ENCODE measurements around the gene THSD4.

Gene THSD4

GRCh38 chr15:71752604-71753289, 637.5 kb downstream of the THSD4 start:
- Histone ChIP-seq H3K27me3 (no peaks in the 10 kb centered on the region), H3K9me3 (no peaks in the 10 kb centered on the region; the same call in 1 of the 2 replicates), H3K4me2 (peak overlapping the region; percentile 64), H3K4me1 (peaks cover 50% of the 10 kb centered on the region), H3K27ac (no peak overlapping the region), H3K9ac (no peak overlapping the region), H4K20me1 (no peaks in the 10 kb centered on the region), H3K4me3 (no peak overlapping the region), H3K36me3 (no peaks in the 10 kb centered on the region)
- TF ChIP-seq Cebpa-rat (IDR thresholded peaks at IDR 0.05) = no peak

DNA sequence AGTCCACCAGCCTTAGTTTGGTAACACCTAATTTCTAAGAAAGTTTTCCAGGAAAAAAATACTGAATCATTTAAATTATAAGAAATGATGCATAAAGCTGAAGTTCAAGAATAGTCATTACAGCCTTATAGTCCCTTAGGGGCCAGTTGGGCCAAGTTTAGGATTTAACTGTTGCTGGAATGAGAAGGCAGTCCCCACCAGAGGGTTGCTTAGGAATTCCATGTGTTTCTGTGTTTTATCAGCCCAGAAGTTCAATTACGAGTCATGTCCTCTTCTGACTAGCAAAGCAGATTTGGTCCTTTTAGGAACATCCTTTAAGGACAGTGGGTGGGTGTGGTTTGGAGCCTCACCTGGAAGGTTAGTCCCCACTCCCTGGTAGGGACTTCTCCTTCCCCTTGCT, 638.1 kb downstream of the THSD4 start:
- Histone ChIP-seq H3K27me3 (no peaks in the 10 kb centered on the region), H3K4me1 (peaks cover 49% of the 10 kb centered on the region), H4K20me1 (no peaks in the 10 kb centered on the region), H3K4me2 (peak overlapping the region; percentile 64; the same call in 1 of the 2 replicates), H3K9ac (no peak overlapping the region), H3K4me3 (no peak overlapping the region), H3K9me3 (no peaks in the 10 kb centered on the region; the same call in 1 of the 2 replicates), H3K36me3 (no peaks in the 10 kb centered on the region), H3K27ac (no peak overlapping the region)
- TF ChIP-seq Cebpa-rat (IDR thresholded peaks at IDR 0.05) = no peak

- H3K4me1 ChIP-seq = peaks cover 39% of the 10 kb centered on the region
- H3K27ac ChIP-seq = no peak overlapping the region
- H4K20me1 ChIP-seq = no peaks in the 10 kb centered on the region
- H3K36me3 ChIP-seq = no peaks in the 10 kb centered on the region
- no peaks in the 10 kb centered on the region for H3K27me3 ChIP-seq
- no peak overlapping the region for H3K4me2 ChIP-seq
- H3K9ac ChIP-seq = no peak overlapping the region
- no peak overlapping the region for H3K4me3 ChIP-seq
- H3K9me3 ChIP-seq = peaks cover 5% of the 10 kb centered on the region
- TF ChIP-seq Cebpa-rat (IDR thresholded peaks at IDR 0.05) = no peak
Measured at GRCh38 chr15:71754660-71755059, 639.4 kb downstream of the THSD4 start.

- H3K36me3 ChIP-seq = no peaks in the 10 kb centered on the region
- no peak for TF ChIP-seq Cebpa-rat (IDR thresholded peaks at IDR 0.05)
- no peak overlapping the region for H3K4me2 ChIP-seq
- H3K4me1 ChIP-seq = peaks cover 38% of the 10 kb centered on the region
- H3K27ac ChIP-seq = no peak overlapping the region
- H3K9me3 ChIP-seq = peaks cover 12% of the 10 kb centered on the region
- no peaks in the 10 kb centered on the region for H4K20me1 ChIP-seq
- no peaks in the 10 kb centered on the region for H3K27me3 ChIP-seq
- H3K4me3 ChIP-seq = no peak overlapping the region
- H3K9ac ChIP-seq = no peak overlapping the region
Measured at GRCh38 chr15:71755092-71755970, 640.1 kb downstream of the THSD4 start.

- Histone ChIP-seq H3K27ac (no peak overlapping the region), H3K9me3 (peaks cover 26% of the 10 kb centered on the region), H3K36me3 (no peaks in the 10 kb centered on the region), H3K27me3 (no peaks in the 10 kb centered on the region), H3K9ac (no peak overlapping the region), H3K4me2 (no peak overlapping the region), H3K4me3 (no peak overlapping the region), H3K4me1 (peaks cover 27% of the 10 kb centered on the region), H4K20me1 (no peaks in the 10 kb centered on the region)
- TF ChIP-seq Cebpa-rat (IDR thresholded peaks at IDR 0.05) = no peak
Measured at GRCh38 chr15:71756599-71757352, 641.5 kb downstream of the THSD4 start.

- no peak for TF ChIP-seq Cebpa-rat (IDR thresholded peaks at IDR 0.05)
- H3K4me3 ChIP-seq = no peak overlapping the region
- no peak overlapping the region for H3K27ac ChIP-seq
- no peaks in the 10 kb centered on the region for H3K27me3 ChIP-seq
- H3K36me3 ChIP-seq = no peaks in the 10 kb centered on the region
- peak overlapping the region; percentile 49; the same call in 1 of the 2 replicates for H3K4me2 ChIP-seq
- peaks cover 16% of the 10 kb centered on the region for H3K4me1 ChIP-seq
- H4K20me1 ChIP-seq = no peaks in the 10 kb centered on the region
- peaks cover 31% of the 10 kb centered on the region for H3K9me3 ChIP-seq
- H3K9ac ChIP-seq = no peak overlapping the region
Measured at GRCh38 chr15:71757741-71758530, 642.7 kb downstream of the THSD4 start.

GRCh38 chr15:71758711-71759110, 643.4 kb downstream of the THSD4 start:
- Histone ChIP-seq H3K4me3 (no peak overlapping the region), H3K27me3 (no peaks in the 10 kb centered on the region), H3K27ac (no peak overlapping the region), H3K9me3 (peaks cover 31% of the 10 kb centered on the region), H3K4me2 (no peak overlapping the region), H4K20me1 (no peaks in the 10 kb centered on the region), H3K36me3 (no peaks in the 10 kb centered on the region), H3K9ac (no peak overlapping the region), H3K4me1 (peaks cover 9% of the 10 kb centered on the region)
- no peak for TF ChIP-seq Cebpa-rat (IDR thresholded peaks at IDR 0.05)

GRCh38 chr15:71760852-71761251, 645.6 kb downstream of the THSD4 start:
- Histone ChIP-seq H3K27me3 (no peaks in the 10 kb centered on the region), H3K36me3 (no peaks in the 10 kb centered on the region), H3K4me2 (no peak overlapping the region), H3K9ac (no peak overlapping the region), H4K20me1 (no peaks in the 10 kb centered on the region), H3K4me3 (no peak overlapping the region), H3K9me3 (peaks cover 31% of the 10 kb centered on the region), H3K27ac (no peak overlapping the region), H3K4me1 (peaks cover 9% of the 10 kb centered on the region)
- no peak for TF ChIP-seq Cebpa-rat (IDR thresholded peaks at IDR 0.05)

DNA sequence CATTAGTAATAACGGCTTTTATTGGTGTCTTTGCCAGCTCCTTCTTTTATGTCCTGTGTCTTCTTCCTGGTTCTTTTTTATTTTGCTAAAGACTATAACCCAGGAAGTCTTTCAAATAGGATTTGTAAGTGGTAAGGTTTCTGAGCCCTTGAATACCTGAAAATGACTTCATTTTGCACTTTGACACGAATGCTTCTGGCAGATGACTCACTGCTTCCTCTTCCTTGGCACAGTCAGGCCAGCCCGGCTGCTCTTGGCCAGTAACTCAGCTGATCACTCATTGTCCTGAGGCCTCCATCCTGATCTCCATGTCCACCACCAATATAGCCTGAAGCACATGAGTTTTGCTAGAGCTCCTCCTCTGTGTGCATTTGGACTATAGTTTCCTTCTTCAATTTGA, 646.4 kb downstream of the THSD4 start:
- Histone ChIP-seq H3K4me3 (no peak overlapping the region), H3K4me2 (no peak overlapping the region)

More for the DNA sequence above, 646.4 kb downstream of the THSD4 start:
- Histone ChIP-seq H3K27me3 (no peaks in the 10 kb centered on the region), H3K9me3 (peaks cover 31% of the 10 kb centered on the region), H4K20me1 (no peaks in the 10 kb centered on the region), H3K27ac (no peak overlapping the region), H3K4me1 (peaks cover 9% of the 10 kb centered on the region), H3K9ac (no peak overlapping the region), H3K36me3 (no peaks in the 10 kb centered on the region)
- no peak for TF ChIP-seq Cebpa-rat (IDR thresholded peaks at IDR 0.05)

All from BLaER1 (cell line).